RWPE2 (cell line): ENCODE results near the gene PGBD5.

Source experiments
- ATAC-seq: fragments of 200-7000 bp; cut with Tn5 transposase; 3 replicates; pipeline ENCODE4 v1.9.1; 2021; ENCODE audit warnings: low read depth
- DNase-seq: peaks from one replicate; pipeline ENCODE4 v3.0.0-alpha.2; 2020; ENCODE audit warnings: low spot score
- H3K27ac ChIP-seq: fragments of 450-650 bp; 2 replicates; pipeline ENCODE4 v1.5.1; 2017; ENCODE audit warnings: mild to moderate bottlenecking; ENCODE audit not compliant: poor library complexity, severe bottlenecking
- H3K27me3 ChIP-seq: fragments of 250-450 bp; sonication (Bioruptor Pico); 2 replicates; pipeline ENCODE4 v1.5.1; 2021; ENCODE audit warnings: mild to moderate bottlenecking, moderate library complexity; ENCODE audit not compliant: insufficient read depth, poor library complexity, severe bottlenecking
- H3K36me3 ChIP-seq: fragments of 250-450 bp; sonication (Bioruptor Pico); 2 replicates; pipeline ENCODE4 v1.5.1; 2020; ENCODE audit warnings: low read depth, mild to moderate bottlenecking, moderate library complexity
- H3K4me1 ChIP-seq: fragments of 250-450 bp; sonication (Bioruptor Pico); 2 replicates; pipeline ENCODE4 v1.5.1; 2021; ENCODE audit warnings: mild to moderate bottlenecking, moderate library complexity; ENCODE audit not compliant: insufficient read depth, poor library complexity, severe bottlenecking
- H3K4me3 ChIP-seq: fragments of 250-450 bp; sonication (Bioruptor Pico); 2 replicates; pipeline ENCODE4 v1.5.1; 2021; ENCODE audit warnings: mild to moderate bottlenecking, moderate library complexity; ENCODE audit not compliant: severe bottlenecking
- H3K9me3 ChIP-seq: fragments of 250-450 bp; sonication (Bioruptor Pico); 2 replicates; pipeline ENCODE4 v1.5.1; 2021; ENCODE audit warnings: mild to moderate bottlenecking, moderate library complexity; ENCODE audit not compliant: severe bottlenecking
- TF ChIP-seq, protein P1 (sequence below): fragments of 450-650 bp; IDR thresholded peaks from one replicate; pipeline ENCODE4 v1.5.1; 2017; ENCODE audit warnings: mild to moderate bottlenecking, moderate library complexity; ENCODE audit not compliant: poor library complexity, severe bottlenecking

PGBD5 gene

DNA sequence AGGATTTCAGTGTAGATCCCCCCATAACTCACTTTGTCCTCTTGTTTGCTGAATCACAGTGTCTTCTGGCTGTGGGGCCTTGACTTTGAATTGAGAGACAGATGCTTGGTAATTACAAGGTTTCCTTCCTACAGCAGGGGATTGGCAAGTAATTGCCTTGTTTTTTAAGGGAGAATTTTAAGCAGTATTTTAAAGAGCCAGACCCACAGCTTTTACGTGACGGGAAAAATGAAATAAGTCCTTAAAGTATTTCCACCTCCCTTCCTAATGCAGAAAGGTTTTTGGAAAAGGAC lies 41.0 kb downstream of the PGBD5 start:
- no peaks in the 10 kb centered on the region for H3K4me1 ChIP-seq
- TF ChIP-seq, protein P1, sequence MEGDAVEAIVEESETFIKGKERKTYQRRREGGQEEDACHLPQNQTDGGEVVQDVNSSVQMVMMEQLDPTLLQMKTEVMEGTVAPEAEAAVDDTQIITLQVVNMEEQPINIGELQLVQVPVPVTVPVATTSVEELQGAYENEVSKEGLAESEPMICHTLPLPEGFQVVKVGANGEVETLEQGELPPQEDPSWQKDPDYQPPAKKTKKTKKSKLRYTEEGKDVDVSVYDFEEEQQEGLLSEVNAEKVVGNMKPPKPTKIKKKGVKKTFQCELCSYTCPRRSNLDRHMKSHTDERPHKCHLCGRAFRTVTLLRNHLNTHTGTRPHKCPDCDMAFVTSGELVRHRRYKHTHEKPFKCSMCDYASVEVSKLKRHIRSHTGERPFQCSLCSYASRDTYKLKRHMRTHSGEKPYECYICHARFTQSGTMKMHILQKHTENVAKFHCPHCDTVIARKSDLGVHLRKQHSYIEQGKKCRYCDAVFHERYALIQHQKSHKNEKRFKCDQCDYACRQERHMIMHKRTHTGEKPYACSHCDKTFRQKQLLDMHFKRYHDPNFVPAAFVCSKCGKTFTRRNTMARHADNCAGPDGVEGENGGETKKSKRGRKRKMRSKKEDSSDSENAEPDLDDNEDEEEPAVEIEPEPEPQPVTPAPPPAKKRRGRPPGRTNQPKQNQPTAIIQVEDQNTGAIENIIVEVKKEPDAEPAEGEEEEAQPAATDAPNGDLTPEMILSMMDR, result no peak
- H3K9me3 ChIP-seq, result no peaks in the 10 kb centered on the region
- no peak overlapping the region for H3K4me3 ChIP-seq
- no peaks in the 10 kb centered on the region for H3K36me3 ChIP-seq
- ATAC-seq (no peak), DNase-seq (no peak)
- H3K27ac ChIP-seq, result no peak overlapping the region
- no peaks in the 10 kb centered on the region for H3K27me3 ChIP-seq

DNA sequence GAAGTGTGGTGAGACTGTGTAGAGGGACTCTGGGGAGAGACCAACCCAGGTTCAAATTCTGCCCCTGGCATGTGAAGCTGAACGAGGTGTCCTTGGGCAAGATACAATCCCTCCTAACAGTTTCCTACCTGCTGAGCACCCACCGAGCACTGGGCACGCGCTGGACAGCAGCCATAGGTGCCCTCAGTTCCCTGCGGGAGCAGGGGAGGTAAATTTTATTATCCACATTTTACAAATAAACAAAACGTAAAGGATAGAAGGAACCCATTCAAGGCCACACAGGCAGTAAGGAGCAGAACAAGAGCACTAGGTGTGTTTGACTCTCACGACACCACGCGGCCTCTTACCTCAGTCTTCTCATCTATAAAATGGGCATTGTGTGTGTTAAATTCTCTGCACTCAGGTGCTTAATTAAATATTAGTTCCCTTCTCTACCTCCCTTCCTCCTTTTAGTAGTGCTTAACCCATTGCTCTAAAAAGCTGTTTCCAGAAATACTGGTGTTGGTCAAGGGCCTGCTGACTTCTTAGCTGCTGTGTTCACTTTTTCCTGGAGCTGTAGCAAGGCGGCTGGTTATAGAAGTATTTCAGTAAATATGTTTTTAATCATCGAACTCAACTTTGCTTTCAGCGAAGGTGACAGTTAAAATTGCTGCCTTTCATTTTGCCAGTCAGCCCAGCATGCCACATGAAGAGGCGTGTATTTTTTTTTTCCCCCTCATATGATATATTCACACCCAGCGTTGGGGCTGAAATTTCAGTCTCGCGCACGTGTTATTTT lies 41.6 kb downstream of the PGBD5 start:
- Histone ChIP-seq H3K9me3 (no peaks in the 10 kb centered on the region), H3K27me3 (no peaks in the 10 kb centered on the region), H3K27ac (no peak overlapping the region), H3K4me3 (no peak overlapping the region), H3K4me1 (no peaks in the 10 kb centered on the region), H3K36me3 (no peaks in the 10 kb centered on the region)
- TF ChIP-seq, protein P1, result no peak
- ATAC-seq (no peak), DNase-seq (no peak)

DNA sequence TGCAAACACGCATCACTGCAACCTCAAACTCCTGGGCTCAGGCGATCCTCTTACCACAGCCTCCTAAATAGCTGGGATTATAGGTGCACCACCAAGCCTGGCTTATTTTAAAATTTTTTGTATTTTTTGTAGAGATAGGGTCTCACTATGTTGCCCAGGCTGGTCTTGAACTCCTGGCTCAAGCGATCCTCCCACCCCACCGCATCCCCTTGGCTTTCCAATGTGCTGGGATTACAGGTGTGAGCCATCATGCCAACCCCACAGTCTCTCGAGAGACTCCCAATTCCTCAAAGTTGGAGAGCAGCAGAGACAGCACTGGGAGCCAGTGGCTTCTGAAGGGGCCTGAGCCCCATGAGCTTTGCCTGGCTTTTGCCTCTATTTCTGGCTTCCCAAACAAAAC lies 42.7 kb downstream of the PGBD5 start:
- Histone ChIP-seq H3K9me3 (no peaks in the 10 kb centered on the region), H3K4me1 (no peaks in the 10 kb centered on the region), H3K27me3 (no peaks in the 10 kb centered on the region), H3K4me3 (no peak overlapping the region), H3K36me3 (no peaks in the 10 kb centered on the region), H3K27ac (no peak overlapping the region)
- TF ChIP-seq, protein P1, result no peak
- no peak for DNase-seq
- ATAC-seq, result no peak

DNA sequence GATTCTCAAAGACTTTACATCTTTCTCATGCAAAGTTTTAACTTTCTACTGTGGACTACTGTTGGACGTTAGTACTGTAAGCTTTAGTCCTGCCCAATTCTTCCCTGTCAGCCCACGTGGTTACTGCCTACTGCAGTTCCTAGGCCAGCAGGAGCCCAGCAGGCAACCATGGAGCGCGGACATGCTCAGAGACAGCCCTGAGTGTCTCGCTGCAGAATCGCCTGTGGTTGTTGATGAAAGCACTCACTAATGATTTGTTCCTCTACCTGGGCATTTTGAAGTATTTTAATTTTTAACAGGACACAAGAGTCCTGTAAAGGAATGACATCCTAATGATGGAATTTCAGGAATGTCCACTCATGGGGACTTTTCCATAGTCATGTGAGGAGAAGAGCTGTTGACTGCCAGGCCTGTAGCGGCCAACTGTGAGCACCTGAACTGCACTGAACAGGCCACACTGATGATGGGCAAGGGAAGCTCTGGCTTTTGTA lies 44.1 kb downstream of the PGBD5 start:
- DNase-seq (no peak), ATAC-seq (no peak)
- H3K9me3 ChIP-seq, result no peaks in the 10 kb centered on the region
- TF ChIP-seq, protein P1, result no peak
- H3K36me3 ChIP-seq, result no peaks in the 10 kb centered on the region
- no peaks in the 10 kb centered on the region for H3K27me3 ChIP-seq
- H3K4me3 ChIP-seq, result no peak overlapping the region
- no peak overlapping the region for H3K27ac ChIP-seq
- H3K4me1 ChIP-seq, result no peaks in the 10 kb centered on the region

DNA sequence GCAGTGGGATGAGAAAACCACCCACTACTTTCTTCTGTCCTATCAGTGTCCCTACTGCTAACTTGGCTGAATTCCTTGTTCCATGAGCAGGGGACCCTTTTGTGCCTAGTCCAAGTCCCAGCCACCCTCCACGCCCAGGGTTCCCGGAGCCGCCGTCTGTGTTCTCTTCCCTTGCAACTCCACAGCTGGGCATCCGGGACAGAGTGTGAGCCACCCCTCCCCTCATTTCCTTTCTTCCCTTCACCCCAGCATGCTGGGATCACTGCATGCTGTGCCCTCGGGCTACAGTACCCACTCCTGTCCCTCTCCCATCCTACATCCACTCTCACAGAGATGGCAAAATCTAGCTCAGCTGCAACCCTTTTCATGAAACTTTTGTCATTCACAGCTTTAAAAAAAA lies 44.5 kb downstream of the PGBD5 start:
- Histone ChIP-seq H3K4me3 (no peak overlapping the region), H3K9me3 (no peaks in the 10 kb centered on the region), H3K27ac (no peak overlapping the region), H3K4me1 (no peaks in the 10 kb centered on the region), H3K27me3 (no peaks in the 10 kb centered on the region), H3K36me3 (no peaks in the 10 kb centered on the region)
- DNase-seq, result no peak
- TF ChIP-seq, protein P1, result no peak
- no peak for ATAC-seq
